ENCODE results near the gene HOXC9. TPM values are rescaled to one million over a fixed set of nuclear protein-coding genes. Genes with fewer than 3 reads are reported as not detected.

HOXC9 gene
- total RNA-seq, 3 donors from 2014 or later, result 3.8 to 16.8 (median 4.6) TPM

GRCh38 chr12:54019091-54019811 lies 19.3 kb downstream of the HOXC9 start:
- Histone ChIP-seq H3K4me3 (peak overlapping the region; percentile 65 to 80 (median 71)), H3K9me3 (no peaks in the 10 kb centered on the region), H3K36me3 (no peaks in the 10 kb centered on the region), H3K27me3 (no peaks in the 10 kb centered on the region), H3K4me1 (peaks cover 0 to 13% of the 10 kb centered on the region in 2 donors), H3K27ac (peak overlapping the region; percentile 99)
- DNase-seq (ENCODE audit: low spot score in 2 of 2), result no peak
- TF ChIP-seq POLR2AphosphoS5 (IDR thresholded peaks at IDR 0.05) (peak in 2 of 3 donors; percentile 9 to 32), CTCF (IDR thresholded peaks at IDR 0.05) (no peak)
- intact Hi-C loops (cut with DNase I; ENCODE audit: low total_unique reads), result no loop called here

- peak overlapping the region; percentile 65 to 80 (median 71) for H3K4me3 ChIP-seq
- DNase-seq (ENCODE audit: low spot score in 2 of 2), result no peak
- no peaks in the 10 kb centered on the region for H3K9me3 ChIP-seq
- no peaks in the 10 kb centered on the region for H3K27me3 ChIP-seq
- no peak for TF ChIP-seq POLR2AphosphoS5 (IDR thresholded peaks at IDR 0.05)
- TF ChIP-seq CTCF (IDR thresholded peaks at IDR 0.05), result no peak
- no peak for TF ChIP-seq POLR2A (IDR thresholded peaks at IDR 0.05)
- no peaks in the 10 kb centered on the region for H3K36me3 ChIP-seq
- H3K4me1 ChIP-seq, result peaks cover 0 to 16% of the 10 kb centered on the region in 2 donors
- intact Hi-C loops (cut with DNase I; ENCODE audit: low total_unique reads), result no loop called here
- H3K27ac ChIP-seq, result peak overlapping the region; percentile 99
These were observed 20.1 kb downstream of the HOXC9 start for GRCh38 chr12:54019924-54020590.

- Histone ChIP-seq H3K9me3 (no peaks in the 10 kb centered on the region), H3K27me3 (no peaks in the 10 kb centered on the region), H3K4me3 (peak overlapping the region; percentile 65 to 80 (median 71)), H3K36me3 (no peaks in the 10 kb centered on the region), H3K27ac (peak overlapping the region; percentile 99), H3K4me1 (peaks cover 0 to 16% of the 10 kb centered on the region in 2 donors)
- intact Hi-C loops (cut with DNase I; ENCODE audit: low total_unique reads), result no loop called here
- no peak for TF ChIP-seq POLR2AphosphoS5 (IDR thresholded peaks at IDR 0.05)
- no peak for TF ChIP-seq CTCF (IDR thresholded peaks at IDR 0.05)
- TF ChIP-seq POLR2A (IDR thresholded peaks at IDR 0.05), result no peak
- no peak for DNase-seq (ENCODE audit: low spot score in 2 of 2)
These were observed 20.8 kb downstream of the HOXC9 start for GRCh38 chr12:54020591-54021405.

GRCh38 chr12:54021432-54022013 lies 21.6 kb downstream of the HOXC9 start:
- peaks cover 0 to 16% of the 10 kb centered on the region in 2 donors for H3K4me1 ChIP-seq
- no peaks in the 10 kb centered on the region for H3K36me3 ChIP-seq
- peak overlapping the region; percentile 65 to 80 (median 71) for H3K4me3 ChIP-seq
- no peaks in the 10 kb centered on the region for H3K9me3 ChIP-seq
- peak overlapping the region; percentile 99 for H3K27ac ChIP-seq
- DNase-seq (ENCODE audit: low spot score in 2 of 2), result peak in 1 of 2 donors; percentile 59
- TF ChIP-seq POLR2AphosphoS5 (IDR thresholded peaks at IDR 0.05) (no peak), CTCF (IDR thresholded peaks at IDR 0.05) (peak in 2 of 3 donors; percentile 9 to 16), POLR2A (IDR thresholded peaks at IDR 0.05) (no peak)
- H3K27me3 ChIP-seq, result no peaks in the 10 kb centered on the region
- intact Hi-C loops (cut with DNase I; ENCODE audit: low total_unique reads), result no loop called here

Measured in breast epithelium (tissue), 4 donors.